H1 (cell line): ENCODE results near the gene GPC1. TPM values are rescaled to one million over a fixed set of nuclear protein-coding genes. Genes with fewer than 3 reads are reported as not detected.

Source experiments
- CTCF ChIA-PET: fragments of 300-600 bp; sonication (Branson Sonifier 250); formaldehyde crosslinking; loops from one replicate; lab custom pipeline; 2021; ENCODE audit not compliant: partially characterized antibody; lab: Charles Lee
- POLR2A ChIA-PET: fragments of 300-600 bp; sonication (Branson Sonifier 250); formaldehyde crosslinking; loops from one replicate; lab custom pipeline; 2021; ENCODE audit warnings: inconsistent platforms; ENCODE audit not compliant: partially characterized antibody; lab: Charles Lee
- DNase-seq, 2 experiments: peaks; one replicate each; pipeline versions ENCODE4 v3.0.0 to v3.0.0-alpha.2; 2010 to 2022; ENCODE audit warnings: low spot score in 2 of 2, low read depth in 1 of 2, mixed read lengths in 1 of 2
- FAIRE-seq: peaks from 2 replicates; lab custom pipeline; 2011; peaks lifted over from hg19 to GRCh38; lab: Jason Lieb, UNC
- H2AFZ ChIP-seq: 2 replicates; pipeline ENCODE4 v1.8.1; 2012; ENCODE audit warnings: low read length, inconsistent platforms
- H2AK5ac ChIP-seq: 2 replicates; pipeline ENCODE4 v1.6.1; 2013; ENCODE audit warnings: low read depth, low read length
- H2BK120ac ChIP-seq: replicated peaks from 2 replicates; pipeline ENCODE3; 2013; ENCODE audit warnings: low read depth, low read length, inconsistent platforms
- H2BK12ac ChIP-seq: 2 replicates; pipeline ENCODE4 v1.6.1; 2013; ENCODE audit warnings: low read depth, low read length
- H2BK15ac ChIP-seq: 2 replicates; pipeline ENCODE4 v1.6.1; 2013; ENCODE audit warnings: low read length
- H2BK20ac ChIP-seq: 2 replicates; pipeline ENCODE4 v1.6.1; 2013; ENCODE audit warnings: low read length
- H2BK5ac ChIP-seq: 2 replicates; pipeline ENCODE4 v1.6.1; 2013; ENCODE audit warnings: low read depth, low read length
- H3K14ac ChIP-seq: 2 replicates; pipeline ENCODE4 v1.6.1; 2013; ENCODE audit warnings: inconsistent platforms; ENCODE audit not compliant: insufficient read length
- H3K18ac ChIP-seq: 2 replicates; pipeline ENCODE4 v1.6.1; 2013; ENCODE audit warnings: low read length; ENCODE audit errors: extremely low read depth
- H3K23ac ChIP-seq: 2 replicates; pipeline ENCODE4 v1.6.1; 2013; ENCODE audit warnings: inconsistent platforms; ENCODE audit not compliant: insufficient read length
- H3K23me2 ChIP-seq: 2 replicates; pipeline ENCODE4 v1.6.1; 2013; ENCODE audit warnings: low read depth, low read length
- H3K27ac ChIP-seq: 2 replicates; pipeline ENCODE4 v1.6.1; 2011; ENCODE audit warnings: low read depth, low read length, inconsistent platforms
- H3K27me3 ChIP-seq, 4 experiments: replicated peaks in 1 of 4; 1 replicate in 1 of 4; 2 replicates in 3 of 4; pipeline versions ENCODE4 v1.6.1 to v1.8.1; 2011 to 2013; ENCODE audit warnings: low read length in 3 of 4, mild to moderate bottlenecking in 3 of 4, inconsistent platforms in 2 of 4, mixed read lengths in 2 of 4, moderate library complexity in 1 of 4; ENCODE audit not compliant: control insufficient read depth in 3 of 4, insufficient read depth in 3 of 4; ENCODE audit errors: extremely low read depth in 1 of 4
- H3K36me3 ChIP-seq, 4 experiments: 2 replicates each; pipeline versions ENCODE4 v1.6.1 to v1.8.1; 2011 to 2013; ENCODE audit warnings: mild to moderate bottlenecking in 4 of 4, low read length in 3 of 4, moderate library complexity in 2 of 4, control low read depth in 1 of 4, inconsistent platforms in 1 of 4; ENCODE audit not compliant: insufficient read depth in 4 of 4, control insufficient read depth in 2 of 4
- H3K4ac ChIP-seq: replicated peaks from 2 replicates; pipeline ENCODE3; 2013; ENCODE audit warnings: low read length, low read depth, mixed read lengths, inconsistent platforms; ENCODE audit not compliant: insufficient read length
- H3K4me1 ChIP-seq, 4 experiments: replicated peaks in 1 of 4; 1 replicate in 1 of 4; 2 replicates in 3 of 4; pipeline versions ENCODE4 v1.6.1 to v1.8.1; 2011 to 2013; ENCODE audit warnings: low read length in 3 of 4, inconsistent platforms in 2 of 4, mixed read lengths in 1 of 4; ENCODE audit not compliant: insufficient read depth in 4 of 4, control insufficient read depth in 3 of 4
- H3K4me2 ChIP-seq, 2 experiments: 2 replicates each; pipeline versions ENCODE4 v1.6.1 to v1.8.1; 2011 to 2013; ENCODE audit warnings: low read depth in 2 of 2, low read length in 2 of 2, control low read depth in 1 of 2, inconsistent platforms in 1 of 2, mild to moderate bottlenecking in 1 of 2; ENCODE audit not compliant: insufficient read depth in 1 of 2
- H3K4me3 ChIP-seq, 4 experiments: fragments of 200-600, 300-600 bp in 1 of 4; sonication (generic), shearing (Covaris generic), sonication (Bioruptor Twin) in 1 of 4; 2 replicates each; pipeline versions ENCODE4 v1.5.1 to v1.8.1; 2011 to 2016; ENCODE audit warnings: low read length in 4 of 4, low read depth in 3 of 4, control low read depth in 2 of 4, inconsistent platforms in 2 of 4, mild to moderate bottlenecking in 2 of 4, mixed read lengths in 1 of 4, moderate library complexity in 1 of 4; ENCODE audit not compliant: insufficient read depth in 2 of 4; ENCODE audit errors: extremely low read depth in 1 of 4
- H3K56ac ChIP-seq: replicated peaks from 2 replicates; pipeline ENCODE3; 2013; ENCODE audit warnings: low read depth, mild to moderate bottlenecking, mixed read lengths, low read length, inconsistent platforms; ENCODE audit not compliant: insufficient read length
- H3K79me1 ChIP-seq: 2 replicates; pipeline ENCODE4 v1.6.1; 2013; ENCODE audit warnings: low read depth, low read length, control low read depth
- H3K79me2 ChIP-seq, 2 experiments: 2 replicates each; pipeline versions ENCODE4 v1.6.1 to v1.8.1; 2012 to 2013; ENCODE audit warnings: low read length in 2 of 2, mild to moderate bottlenecking in 2 of 2, inconsistent platforms in 1 of 2; ENCODE audit not compliant: insufficient read depth in 2 of 2, control insufficient read depth in 1 of 2
- H3K9ac ChIP-seq, 4 experiments: replicated peaks in 1 of 4; 1 replicate in 1 of 4; 2 replicates in 3 of 4; pipeline versions ENCODE4 v1.6.1 to v1.8.1; 2011 to 2013; ENCODE audit warnings: low read depth in 3 of 4, low read length in 3 of 4, control low read depth in 2 of 4, mild to moderate bottlenecking in 2 of 4, moderate library complexity in 2 of 4, inconsistent platforms in 1 of 4; ENCODE audit errors: extremely low read depth in 1 of 4
- H3K9me3 ChIP-seq, 2 experiments: 2 replicates each; pipeline versions ENCODE4 v1.6.1 to v1.8.1; 2012 to 2013; ENCODE audit warnings: mild to moderate bottlenecking in 2 of 2, moderate library complexity in 2 of 2, control low read depth in 1 of 2, inconsistent platforms in 1 of 2, low read depth in 1 of 2, low read length in 1 of 2, mixed read lengths in 1 of 2; ENCODE audit not compliant: insufficient read depth in 2 of 2
- H4K20me1 ChIP-seq, 2 experiments: replicated peaks in 1 of 2; 2 replicates each; pipeline versions ENCODE3 to v1.8.1; 2011 to 2013; ENCODE audit warnings: inconsistent platforms in 2 of 2, low read length in 2 of 2, mild to moderate bottlenecking in 1 of 2; ENCODE audit not compliant: insufficient read depth in 2 of 2, control insufficient read depth in 1 of 2
- H4K5ac ChIP-seq: 2 replicates; pipeline ENCODE4 v1.6.1; 2013; ENCODE audit warnings: low read length, low read depth, mixed read lengths, inconsistent platforms; ENCODE audit not compliant: insufficient read length
- H4K8ac ChIP-seq: 2 replicates; pipeline ENCODE4 v1.8.0; 2013; ENCODE audit warnings: mild to moderate bottlenecking, moderate library complexity, low read length, inconsistent platforms; ENCODE audit not compliant: insufficient read depth; ENCODE audit errors: extremely low read depth
- H4K91ac ChIP-seq: replicated peaks from 2 replicates; pipeline ENCODE3; 2013; ENCODE audit warnings: low read length, mixed read lengths, inconsistent platforms; ENCODE audit not compliant: insufficient read length
- BCL11A ChIP-seq, 2 experiments: IDR thresholded peaks; one replicate each; pipeline ENCODE4 v1.6.1; 2011; ENCODE audit warnings: low read depth in 2 of 2, low read length in 2 of 2, mild to moderate bottlenecking in 2 of 2
- CBX8 ChIP-seq: fragments of 300-800, 300-1000 bp; sonication (generic); IDR thresholded peaks from 2 replicates; pipeline ENCODE4 v1.7.1; 2016; ENCODE audit warnings: low read depth, low read length, borderline replicate concordance
- CHD1 ChIP-seq: IDR thresholded peaks from 2 replicates; pipeline ENCODE4 v1.6.1; 2012; ENCODE audit warnings: low read depth, low read length, improper control_type of control experiment
- GABPA ChIP-seq: IDR thresholded peaks from 2 replicates; pipeline ENCODE4 v1.6.1; 2011; ENCODE audit warnings: mild to moderate bottlenecking, low read length, moderate library complexity, borderline replicate concordance; ENCODE audit not compliant: insufficient read depth
- KDM4A ChIP-seq: IDR thresholded peaks from one replicate; pipeline ENCODE4 v1.7.1; 2012; ENCODE audit warnings: low read depth, mild to moderate bottlenecking, moderate library complexity, low read length, inconsistent platforms; ENCODE audit not compliant: severe bottlenecking
- NANOG ChIP-seq: IDR thresholded peaks from 2 replicates; pipeline ENCODE4 v1.6.1; 2011; ENCODE audit warnings: low read length, low read depth, mild to moderate bottlenecking, inconsistent platforms; ENCODE audit not compliant: insufficient read depth, poor library complexity, severe bottlenecking
- TAF1 ChIP-seq: IDR thresholded peaks from 2 replicates; pipeline ENCODE4 v1.6.1; 2011; ENCODE audit warnings: mild to moderate bottlenecking, low read depth, low read length
- WGBS, 2 experiments: shearing (Covaris generic) in 1 of 2; methylation state at CpG; one replicate each; pipeline versions ENCODE4 v1.1.6 to v1.1.7; 2013 to 2015; ENCODE audit warnings: low lambda C conversion rate in 2 of 2, mixed read lengths in 2 of 2, inconsistent platforms in 1 of 2, low coverage in 1 of 2, missing lambda C conversion rate in 1 of 2; ENCODE audit not compliant: insufficient replicate concordance in 2 of 2, insufficient coverage in 1 of 2, insufficient read length in 1 of 2; ENCODE audit errors: extremely low coverage in 1 of 2, missing lambda C conversion rate in 1 of 2; 5-methylcytosine and 5-hydroxymethylcytosine counted together
- polyA plus RNA-seq, 7 experiments: library from polyadenylated mRNA; depleted of rRNA in 3 of 7; stranded (reverse) in 5 of 7; unstranded in 2 of 7; fragments of >200 nt in 5 of 7; fragments of 200-250 nt in 2 of 7; gene quantifications; 1 replicate in 5 of 7; 2 replicates in 1 of 7; 4 replicates in 1 of 7; pipeline versions ENCODE4 v1.2.1 to v1.2.3, GENCODE V29; 2011 to 2013; ENCODE audit warnings: missing spikeins in 2 of 7, mixed read lengths in 2 of 7
- total RNA-seq: library from RNA; stranded (reverse); fragmentation: NEBNext Ultra II Directional; extraction: Animal tissue kit (Norgen Biotek cat#: 25700); gene quantifications from 2 replicates; pipeline ENCODE4 v1.2.1, GENCODE V29; 2021
- TF ChIP-seq, protein P1 (sequence below): IDR thresholded peaks from 2 replicates; pipeline ENCODE4 v1.6.1; 2011; ENCODE audit warnings: low read depth, mild to moderate bottlenecking, low read length; ENCODE audit not compliant: insufficient read depth
- TF ChIP-seq, protein P2 (sequence below): IDR thresholded peaks from 2 replicates; pipeline ENCODE4 v1.6.1; 2011; ENCODE audit warnings: low read length, improper control_type of control experiment

The GPC1 gene
- total and polyA plus RNA-seq, 2 of the 8 experiments (the other 6 are each of a cell fraction or from before 2014, with no cell fraction given) = 21.9 to 28.3 TPM

DNA sequence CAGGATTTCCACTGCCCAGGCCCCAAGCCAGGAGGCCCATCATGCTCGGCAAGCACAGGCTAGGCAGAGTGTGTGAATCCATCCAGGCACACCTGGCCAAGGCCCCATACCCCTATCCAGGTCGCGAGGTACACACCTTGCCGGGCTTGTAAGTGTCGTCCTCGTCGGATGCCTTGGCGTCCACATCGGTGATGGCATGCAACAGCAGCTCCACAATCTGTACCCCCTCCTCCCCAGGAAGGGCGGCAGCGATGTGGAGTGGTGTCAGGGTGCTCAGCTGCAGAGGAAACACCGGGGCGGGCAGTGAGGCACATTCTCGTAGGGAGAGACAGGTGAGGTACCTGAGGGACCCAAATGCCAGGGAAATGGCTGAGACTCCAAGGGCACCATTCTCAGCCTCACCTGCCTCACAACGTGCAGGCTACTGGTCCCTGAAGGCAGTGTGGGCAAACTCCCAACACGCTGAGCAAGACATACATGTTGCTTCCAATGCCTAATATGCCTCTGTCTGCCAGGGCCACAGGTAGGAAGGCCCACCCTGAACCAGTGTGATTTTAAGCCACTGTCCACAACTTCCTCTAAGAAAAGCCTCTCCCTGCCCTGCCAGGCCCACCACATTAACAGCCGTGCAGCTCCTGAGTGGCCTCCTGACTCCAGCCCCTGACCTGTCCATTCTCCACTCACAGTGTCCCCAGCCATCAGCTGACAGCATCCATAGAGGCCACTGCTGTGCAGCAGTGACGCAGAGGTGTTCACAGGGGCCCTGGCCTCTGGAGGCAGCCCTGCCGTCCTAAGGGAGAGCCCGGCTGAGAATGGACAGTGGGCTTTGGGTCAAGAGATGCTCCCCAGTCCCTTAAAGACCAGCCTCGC, 77.4 kb downstream of the GPC1 start:
- Histone ChIP-seq H3K36me3 (no peaks in the 10 kb centered on the region), H3K23ac (no peak overlapping the region), H3K27ac (no peak overlapping the region), H4K5ac (no peak overlapping the region), H3K4me2 (no peak overlapping the region), H2BK5ac (no peak overlapping the region), H3K9ac (no peak overlapping the region), H3K9me3 (no peaks in the 10 kb centered on the region), H3K56ac (no peak overlapping the region), H3K79me1 (no peaks in the 10 kb centered on the region), H2BK120ac (no peak overlapping the region), H4K8ac (no peak overlapping the region), H3K18ac (no peak overlapping the region), H4K20me1 (peaks cover 0 to 3% of the 10 kb centered on the region in 2 experiments), H3K79me2 (no peaks in the 10 kb centered on the region), H2AFZ (no peak overlapping the region), H3K4me3 (no peak overlapping the region), H3K14ac (no peak overlapping the region), H3K23me2 (peaks cover 6% of the 10 kb centered on the region; the same call in 1 of the 2 replicates), H2BK20ac (no peak overlapping the region), H2BK12ac (no peak overlapping the region), H3K4me1 (no peaks in the 10 kb centered on the region), H4K91ac (no peak overlapping the region), H2AK5ac (no peak overlapping the region), H2BK15ac (no peak overlapping the region), H3K4ac (no peak overlapping the region), H3K27me3 (no peaks in the 10 kb centered on the region; a peak in 2 of 7 replicates)
- DNase-seq = no peak
- no peak for FAIRE-seq
- POLR2A ChIA-PET = no interaction called here
- WGBS, 2 experiments = 88% methylated on average over 21 of the region's 21 CpGs; no CpG with 5 or more reads in 1 of the 2 experiments
- CTCF ChIA-PET = interaction anchor here (1.2 to 2.8 kb wide), 4 partner anchors 9 to 16 kb away, joined by 3 to 17 read pairs (median 10); no protein-coding TSS in a partner anchor
- TF ChIP-seq NANOG (no peak), CBX8 (no peak), TAF1 (no peak), KDM4A (no peak), BCL11A (IDR thresholded peaks at IDR 0.05; ENCODE audit: low read depth in 2 of 2, low read length in 2 of 2) (no peak), CHD1 (no peak), GABPA (no peak)
- TF ChIP-seq, protein P1, sequence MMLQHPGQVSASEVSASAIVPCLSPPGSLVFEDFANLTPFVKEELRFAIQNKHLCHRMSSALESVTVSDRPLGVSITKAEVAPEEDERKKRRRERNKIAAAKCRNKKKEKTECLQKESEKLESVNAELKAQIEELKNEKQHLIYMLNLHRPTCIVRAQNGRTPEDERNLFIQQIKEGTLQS = no peak
- TF ChIP-seq, protein P2, sequence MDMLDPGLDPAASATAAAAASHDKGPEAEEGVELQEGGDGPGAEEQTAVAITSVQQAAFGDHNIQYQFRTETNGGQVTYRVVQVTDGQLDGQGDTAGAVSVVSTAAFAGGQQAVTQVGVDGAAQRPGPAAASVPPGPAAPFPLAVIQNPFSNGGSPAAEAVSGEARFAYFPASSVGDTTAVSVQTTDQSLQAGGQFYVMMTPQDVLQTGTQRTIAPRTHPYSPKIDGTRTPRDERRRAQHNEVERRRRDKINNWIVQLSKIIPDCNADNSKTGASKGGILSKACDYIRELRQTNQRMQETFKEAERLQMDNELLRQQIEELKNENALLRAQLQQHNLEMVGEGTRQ = no peak
